ENCODE results near the gene WDR20.
"Not testable (repeated sequence)": the region's sequence is repeated elsewhere in the genome, so short reads cannot be mapped to it uniquely, and the experiment has no call there.

Gene WDR20

DNA sequence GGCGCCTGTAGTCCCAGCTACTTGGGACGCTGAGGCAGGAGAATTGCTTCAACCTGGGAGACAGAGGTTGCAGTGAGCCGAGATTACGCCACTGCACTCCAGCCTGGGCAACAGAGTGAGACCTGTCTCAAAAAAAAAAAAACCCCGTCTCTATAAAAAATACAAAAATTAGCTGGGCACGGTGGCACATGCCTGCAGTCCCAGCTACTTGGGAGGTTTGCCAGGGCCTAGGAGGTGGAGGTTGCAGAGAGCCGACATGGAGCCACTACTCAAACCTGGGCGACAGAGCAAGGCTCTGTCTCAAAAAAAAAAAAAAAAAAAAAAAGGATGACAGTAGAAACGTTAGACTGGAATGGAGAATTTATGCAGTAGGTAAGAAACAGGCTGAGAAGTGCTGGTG, 5.7 kb upstream of the WDR20 start:
- not testable (repeated sequence) for DNase-seq

DNA sequence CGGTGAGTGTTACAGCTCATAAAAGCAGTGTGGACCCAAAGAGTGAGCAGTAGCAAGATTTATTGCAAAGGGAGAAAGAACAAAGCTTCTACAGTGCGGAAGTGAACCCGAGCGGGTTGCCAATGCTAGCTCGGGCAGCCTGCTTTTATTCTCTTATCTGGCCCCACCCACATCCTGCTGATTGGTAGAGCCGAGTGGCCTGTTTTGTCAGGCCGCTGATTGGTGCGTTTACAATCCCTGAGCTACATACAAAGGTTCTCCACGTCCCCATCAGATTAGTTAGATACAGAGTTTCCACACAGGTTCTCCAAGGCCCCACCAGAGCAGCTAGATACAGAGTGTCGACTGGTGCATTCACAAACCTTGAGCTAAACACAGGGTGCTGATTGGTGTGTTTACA, 5.0 kb upstream of the WDR20 start:
- DNase-seq: not testable (repeated sequence)

DNA sequence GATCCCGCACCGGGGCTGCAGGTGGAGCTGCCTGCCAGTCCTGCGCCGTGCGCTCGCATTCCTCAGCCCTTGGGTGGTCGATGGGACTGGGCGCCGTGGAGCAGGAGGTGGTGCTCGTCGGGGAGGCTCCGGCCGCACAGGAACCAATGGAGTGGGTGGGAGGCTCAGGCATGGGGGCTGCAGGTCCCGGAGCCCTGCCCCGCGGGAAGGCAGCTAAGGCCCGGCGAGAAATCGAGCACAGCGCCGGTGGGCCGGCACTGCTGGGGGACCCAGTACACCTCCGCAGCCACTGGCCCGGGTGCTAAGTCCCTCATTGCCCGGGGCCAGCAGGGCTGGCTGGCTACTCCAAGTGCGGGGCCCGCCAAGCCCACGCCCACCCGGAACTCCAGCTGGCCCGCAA, 4.2 kb upstream of the WDR20 start:
- not testable (repeated sequence) for DNase-seq

DNA sequence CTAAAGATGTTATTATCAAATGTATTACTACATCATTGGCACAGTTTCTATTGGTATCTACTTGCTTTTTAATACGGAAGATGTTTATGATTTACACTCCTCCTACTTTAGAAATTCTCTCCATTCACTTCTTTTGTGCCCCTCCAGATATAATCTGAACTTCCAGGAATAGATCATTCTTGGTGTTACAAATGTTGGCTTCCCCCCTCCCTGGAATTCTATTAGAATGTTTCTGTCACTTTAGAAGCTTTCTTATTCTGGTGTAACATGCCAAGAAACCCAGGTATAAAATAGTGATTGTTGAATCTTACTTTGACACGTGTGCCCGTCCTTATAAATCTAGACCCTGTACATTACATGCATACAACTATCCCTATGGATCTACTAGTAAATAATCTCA, 1.2 kb upstream of the WDR20 start:
- DNase-seq: no peak

DNA sequence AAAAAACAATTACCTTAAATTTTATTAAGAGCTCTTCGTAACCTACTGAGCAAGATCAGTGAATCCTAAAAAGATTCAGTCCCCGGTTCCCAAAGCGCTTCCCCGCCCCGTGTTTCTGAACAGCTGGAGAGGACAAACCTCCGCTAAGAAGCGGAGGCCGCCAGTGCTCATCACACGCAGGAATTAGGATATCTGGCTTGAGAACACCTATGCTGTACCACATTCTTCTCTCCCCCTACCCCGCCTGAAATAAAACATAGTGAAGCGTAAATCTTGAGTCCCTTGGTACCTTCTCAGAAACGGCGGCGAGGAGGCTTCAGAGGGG, 774 bp upstream of the WDR20 start:
- DNase-seq: peak; percentile 31

DNA sequence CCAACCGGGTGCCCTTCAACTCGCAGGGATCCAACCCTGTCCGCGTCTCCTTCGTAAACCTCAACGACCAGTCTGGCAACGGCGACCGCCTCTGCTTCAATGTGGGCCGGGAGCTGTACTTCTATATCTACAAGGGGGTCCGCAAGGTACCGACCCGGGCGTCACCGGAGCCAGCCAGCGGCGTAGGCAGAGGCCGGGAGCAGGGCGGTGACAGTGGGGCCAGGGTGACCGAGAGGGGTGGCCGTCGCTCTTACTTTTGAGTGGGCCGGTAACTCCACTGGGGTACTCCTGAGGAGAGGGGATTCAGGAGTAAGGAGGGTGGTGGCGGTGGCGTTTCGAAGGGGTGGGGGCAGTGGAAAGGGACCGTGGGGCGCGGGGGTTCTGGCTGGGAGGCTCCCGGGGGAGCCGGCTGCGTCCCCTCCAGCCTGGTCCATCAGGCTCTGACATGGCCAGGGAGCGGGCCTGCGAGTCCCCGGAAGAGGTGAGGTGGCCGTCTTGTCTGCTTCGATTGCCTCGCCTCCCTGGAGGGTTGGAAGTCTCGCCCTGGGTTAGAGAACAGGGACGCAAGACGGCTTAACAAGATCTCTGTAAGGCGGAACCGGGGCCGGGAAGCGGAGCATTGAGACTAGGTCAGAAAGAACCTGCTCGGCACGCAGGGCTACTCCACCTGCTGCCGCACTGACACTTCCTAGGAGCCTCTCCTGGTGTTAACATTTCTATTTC, 491 bp downstream of the WDR20 start:
- DNase-seq: no peak

DNA sequence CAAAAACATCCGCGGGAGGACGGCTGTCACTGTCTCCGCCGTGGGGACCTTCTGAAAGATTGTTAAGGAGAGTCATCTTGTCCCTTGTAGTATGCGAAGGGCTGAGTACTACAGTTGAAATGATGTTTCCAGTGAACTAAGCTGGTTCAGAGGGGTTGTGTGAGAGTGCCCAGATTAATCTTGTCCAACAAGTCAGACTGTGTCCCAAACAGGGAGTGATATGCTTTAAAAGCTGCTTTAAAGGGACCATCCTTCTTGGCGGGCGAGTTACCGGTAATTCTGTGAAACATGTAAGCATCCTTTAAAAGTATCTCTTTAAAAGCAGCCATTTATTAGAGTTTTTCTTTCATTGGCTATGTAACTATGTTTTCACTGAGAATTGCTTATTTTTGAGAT, 1.1 kb downstream of the WDR20 start:
- no peak for DNase-seq

DNA sequence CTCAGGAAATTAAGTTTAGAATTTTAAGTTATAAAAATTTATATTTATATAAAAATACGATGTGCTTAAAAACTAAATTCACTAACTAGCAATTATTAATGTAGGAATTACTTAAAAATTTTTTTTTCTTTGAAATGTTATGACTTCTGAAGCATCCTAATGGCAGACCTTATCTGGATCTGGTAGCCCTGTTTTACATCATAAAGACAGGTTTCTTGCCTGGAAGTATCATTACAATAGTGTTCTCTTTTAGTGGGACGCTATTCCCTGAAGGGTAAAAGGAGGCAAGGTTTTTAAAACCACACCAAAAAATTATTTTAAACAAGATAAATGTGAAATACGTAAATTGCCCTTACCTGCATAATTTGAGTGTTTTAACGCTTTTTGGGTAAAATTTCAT, 2.1 kb downstream of the WDR20 start:
- DNase-seq: no peak

DNA sequence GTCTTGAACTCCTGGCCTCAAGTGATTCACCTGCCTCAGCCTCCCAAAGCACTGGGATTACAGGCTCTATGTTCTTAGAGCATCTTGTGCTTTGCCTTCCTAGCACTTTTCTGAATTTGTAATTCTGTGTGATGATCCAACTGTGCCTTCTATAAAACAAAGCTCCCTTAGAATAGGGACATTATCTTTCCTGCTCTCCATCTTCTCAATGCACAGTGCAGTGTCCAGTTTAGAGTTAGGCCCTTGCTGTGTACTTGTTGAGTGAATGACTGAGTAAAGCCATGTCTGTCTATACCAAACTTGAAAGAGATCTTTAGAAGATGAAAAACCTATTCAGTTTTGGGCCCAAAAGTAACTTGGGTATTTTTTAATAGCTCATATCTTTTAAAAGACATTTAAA, 5.2 kb downstream of the WDR20 start:
- no peak for DNase-seq

DNA sequence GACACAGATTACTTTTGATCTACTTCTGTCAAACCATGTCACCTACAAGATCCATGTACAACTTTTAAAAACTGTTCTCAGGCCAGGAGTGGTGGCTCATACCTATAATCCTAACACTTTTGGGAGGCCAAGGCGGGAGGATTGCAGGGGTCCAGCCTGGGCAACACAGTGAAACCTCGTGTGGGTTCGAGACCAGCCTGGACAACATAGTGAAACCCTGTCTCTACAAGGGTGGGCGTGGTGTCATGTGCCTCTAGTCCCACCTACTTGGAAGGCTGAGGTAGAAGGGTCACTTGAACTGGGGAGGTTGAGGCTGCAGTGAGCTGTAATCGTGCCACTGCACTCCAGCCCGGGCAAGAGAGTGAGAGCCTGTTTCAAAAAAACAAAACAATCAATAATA, 5.7 kb downstream of the WDR20 start:
- no peak for DNase-seq

DNA sequence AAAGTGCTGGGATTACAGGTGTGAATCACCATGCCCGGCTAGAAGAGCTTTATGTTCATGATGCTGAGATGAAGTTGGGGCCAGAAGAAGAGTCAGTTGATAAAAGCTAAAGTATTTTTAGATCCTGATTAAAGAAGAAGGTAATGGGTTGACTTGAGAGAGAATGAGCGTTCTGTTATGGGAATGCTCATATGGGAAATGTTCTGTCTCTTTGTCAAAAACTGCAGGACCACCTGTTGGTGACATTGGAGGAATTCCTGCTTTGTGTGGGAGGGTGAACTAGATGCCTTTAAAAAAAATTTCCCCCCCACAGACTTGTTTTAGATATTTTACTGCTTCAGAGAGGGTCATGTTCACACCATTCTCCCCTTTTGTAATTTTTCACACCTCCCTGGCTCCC, 6.7 kb downstream of the WDR20 start:
- no peak for DNase-seq

DNA sequence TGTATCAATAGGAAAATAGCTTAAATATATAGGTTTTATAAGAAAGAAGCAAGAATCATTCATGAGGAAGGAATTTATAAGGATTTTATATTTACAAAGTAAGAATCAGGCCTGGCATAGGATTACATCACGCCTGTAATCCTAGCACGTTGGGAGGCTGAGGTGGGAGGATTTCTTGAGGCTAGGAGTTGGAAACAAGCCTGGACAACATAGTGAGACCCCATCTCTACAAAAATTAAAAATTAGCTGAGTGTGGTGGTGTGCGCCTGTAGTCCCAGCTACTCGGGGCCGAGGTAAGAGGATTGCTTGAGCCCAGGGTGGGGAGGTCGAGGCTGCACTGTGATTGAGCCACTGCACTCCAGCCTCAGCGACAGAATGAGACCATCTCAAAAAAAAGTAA, 10.4 kb downstream of the WDR20 start:
- no peak for DNase-seq

DNA sequence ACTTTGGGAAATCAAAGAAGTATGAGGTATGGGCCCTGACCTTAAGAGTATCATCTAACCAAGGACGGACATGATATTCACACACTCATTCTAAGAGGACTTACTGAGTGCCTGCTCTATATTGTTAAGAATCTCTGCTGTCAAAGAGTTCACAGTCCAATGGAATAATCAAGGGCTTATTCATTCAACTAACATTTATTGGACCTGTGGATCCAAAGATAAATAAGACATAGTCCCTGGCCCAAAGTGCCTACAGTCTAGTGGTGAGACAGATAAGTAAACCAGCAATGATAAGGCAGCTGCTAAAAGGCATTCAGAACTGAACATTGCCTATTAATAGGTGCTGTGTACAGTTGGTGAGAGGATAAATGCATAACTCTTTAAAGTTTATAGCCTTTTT, 11.0 kb downstream of the WDR20 start:
- DNase-seq: no peak

DNA sequence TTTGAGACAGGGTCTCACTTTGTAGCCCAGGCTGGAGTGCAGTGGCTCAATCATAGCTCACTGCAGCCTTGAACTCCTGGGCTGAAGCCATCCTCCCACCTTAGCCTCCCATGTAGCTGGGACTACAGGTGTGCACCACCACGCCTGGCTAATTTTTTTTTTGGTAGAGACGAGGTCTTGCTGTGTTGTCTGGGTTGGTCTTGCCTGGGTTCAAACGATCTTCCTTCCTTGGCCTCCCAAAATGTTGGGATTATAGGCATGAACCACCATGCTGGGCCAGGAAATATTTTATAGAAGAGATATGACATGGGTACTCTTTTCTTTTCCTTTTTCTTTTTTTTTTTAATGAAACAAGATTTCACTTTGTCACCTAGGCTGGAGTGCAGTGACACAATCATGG, 11.7 kb downstream of the WDR20 start:
- not testable (repeated sequence) for DNase-seq

DNA sequence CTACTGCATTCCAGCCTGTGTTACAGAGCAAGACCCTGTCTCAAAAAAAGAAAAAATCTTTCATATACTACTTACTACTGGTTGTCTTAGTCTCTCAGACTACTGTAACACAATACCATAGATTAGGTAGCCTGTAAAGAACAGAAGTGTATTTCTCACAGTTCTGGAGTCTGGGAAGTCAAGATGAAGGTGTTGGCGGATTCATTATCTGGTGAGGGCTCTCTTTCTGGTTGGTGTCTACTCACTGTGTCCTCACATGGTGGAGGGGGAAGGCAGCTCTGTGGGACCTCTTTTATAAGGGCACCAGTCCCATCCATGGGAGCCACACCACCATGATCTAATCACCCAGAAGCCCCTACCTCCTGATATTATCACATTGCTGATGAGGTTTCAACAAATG, 14.4 kb downstream of the WDR20 start:
- no peak for DNase-seq

DNA sequence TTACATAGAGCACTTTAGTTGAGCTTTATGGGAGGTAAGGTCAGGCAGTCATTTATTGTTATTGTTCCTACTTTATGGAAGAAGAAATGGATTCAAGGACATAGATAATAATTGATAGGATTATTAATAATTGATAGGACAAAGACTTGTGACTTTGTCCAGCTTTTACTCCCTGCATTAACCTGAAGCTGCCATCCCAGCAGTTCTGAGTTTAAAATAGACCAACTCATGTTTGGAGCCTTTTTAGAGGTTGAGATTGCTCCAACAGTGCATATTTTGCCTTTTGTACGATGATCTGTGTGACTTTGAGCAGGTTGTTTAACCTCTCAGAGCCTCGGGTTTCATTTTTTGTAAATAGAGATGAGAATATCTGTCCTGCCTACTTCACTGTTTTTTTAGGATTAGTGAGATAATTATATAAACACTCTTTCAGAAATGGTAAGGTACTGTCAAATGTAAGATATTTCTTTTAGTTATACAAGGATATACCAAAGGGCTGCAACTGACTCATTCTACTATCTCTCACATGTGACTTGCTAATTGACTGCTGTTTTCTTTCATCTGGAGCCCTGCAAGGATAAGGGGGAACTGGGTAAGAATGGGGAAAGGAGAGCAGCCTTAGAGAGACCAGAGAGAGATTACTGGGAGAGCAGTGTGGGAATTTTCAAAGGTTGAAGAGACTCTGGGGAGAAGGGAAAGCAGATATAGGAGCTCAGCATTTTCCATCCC, 15.3 kb downstream of the WDR20 start:
- DNase-seq: no peak

DNA sequence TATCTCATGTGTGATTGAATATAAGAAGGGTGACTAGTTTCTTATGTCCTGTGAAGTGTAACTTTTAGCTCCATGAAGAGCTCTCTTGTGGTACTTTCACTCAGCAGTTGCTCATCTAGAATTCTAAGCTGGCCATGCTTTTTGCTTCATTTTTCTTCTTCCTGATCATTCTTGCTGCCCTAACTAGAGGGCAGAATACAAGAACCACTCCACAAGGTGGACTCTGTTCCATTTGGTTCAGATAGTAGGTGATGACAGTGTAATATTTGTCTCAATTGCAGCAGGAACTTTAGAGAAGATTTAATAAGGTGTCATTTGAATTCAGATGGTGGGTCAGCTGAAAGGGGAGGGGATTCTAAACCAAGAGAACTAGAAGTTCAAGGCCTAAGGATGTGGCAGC, 17.6 kb downstream of the WDR20 start:
- no peak for DNase-seq

DNA sequence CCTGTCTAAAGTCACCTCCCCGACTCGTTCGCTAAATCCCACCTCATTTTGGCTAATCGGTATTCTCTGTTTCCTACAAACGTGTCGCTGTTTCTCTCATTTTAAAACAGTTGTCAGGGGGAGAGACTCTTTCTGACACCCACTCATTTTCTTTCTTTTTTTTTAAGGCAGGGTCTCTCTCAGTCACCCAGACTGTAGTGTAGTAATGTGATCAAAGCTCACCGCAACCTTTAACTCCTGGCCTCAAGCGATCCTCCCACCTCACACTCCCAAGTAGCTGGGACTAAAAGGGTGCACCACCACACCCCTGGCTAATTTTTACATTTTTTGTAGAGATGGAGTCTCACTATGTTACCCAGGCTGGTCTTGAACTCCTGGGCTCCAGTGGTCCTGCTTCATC, 19.1 kb downstream of the WDR20 start:
- DNase-seq: no peak

DNA sequence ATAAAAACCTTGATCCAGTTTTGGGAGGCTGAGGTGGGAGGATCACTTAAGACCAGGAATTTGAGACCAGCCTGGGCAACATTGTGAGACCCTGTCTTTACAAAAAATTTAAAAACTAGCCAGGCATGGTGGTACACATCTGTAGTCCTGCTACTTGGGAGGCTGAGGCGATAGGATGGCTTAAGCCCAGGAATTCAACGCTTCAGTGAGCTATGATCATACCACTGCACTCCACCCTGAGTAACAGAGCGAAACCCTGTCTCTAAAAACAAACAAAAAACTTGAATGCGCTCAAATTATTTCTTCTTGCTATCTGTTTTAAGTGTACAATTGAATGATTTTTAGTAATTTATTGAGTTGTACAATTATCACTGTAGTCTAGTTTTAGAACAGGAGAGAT, 20.1 kb downstream of the WDR20 start:
- DNase-seq: no peak

DNA sequence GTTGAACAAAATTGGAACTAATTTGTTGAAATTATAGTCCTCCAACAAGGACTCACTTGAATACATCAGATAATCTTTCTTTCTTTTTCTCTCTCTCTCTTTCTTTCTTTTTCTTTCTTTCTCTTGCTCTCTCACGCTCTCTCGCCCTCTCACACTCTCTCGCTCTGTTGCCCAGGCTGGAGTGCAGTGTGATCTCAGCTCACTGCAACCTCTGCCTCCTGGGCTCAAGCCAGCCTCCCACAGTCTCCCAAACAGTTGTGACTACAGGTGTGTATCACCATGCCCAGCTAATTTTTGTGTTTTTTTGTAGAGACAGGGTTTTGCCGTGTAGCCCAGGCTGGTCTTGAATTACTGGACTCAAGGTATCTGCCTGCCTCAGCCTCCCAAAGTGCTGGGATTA, 22.8 kb downstream of the WDR20 start:
- no peak for DNase-seq

DNA sequence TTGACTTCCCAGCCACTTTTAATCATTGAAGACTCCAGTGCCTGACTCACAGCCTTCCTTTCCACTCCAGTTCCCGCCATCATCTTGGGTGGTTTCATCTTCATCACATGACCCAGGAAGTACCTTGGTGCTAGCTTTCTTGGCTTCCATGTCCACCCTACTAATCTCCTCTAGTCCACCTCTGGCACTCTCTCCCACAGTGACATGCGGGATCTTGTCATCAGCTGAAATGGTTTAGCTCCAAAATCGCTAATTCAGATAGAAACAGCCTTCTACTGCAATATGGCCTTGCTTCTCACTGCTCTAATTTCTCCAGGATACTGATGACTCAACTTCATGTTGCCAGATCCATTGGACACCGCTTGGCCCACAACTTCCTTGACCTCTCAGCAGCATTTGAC, 24.5 kb downstream of the WDR20 start:
- no peak for DNase-seq

DNA sequence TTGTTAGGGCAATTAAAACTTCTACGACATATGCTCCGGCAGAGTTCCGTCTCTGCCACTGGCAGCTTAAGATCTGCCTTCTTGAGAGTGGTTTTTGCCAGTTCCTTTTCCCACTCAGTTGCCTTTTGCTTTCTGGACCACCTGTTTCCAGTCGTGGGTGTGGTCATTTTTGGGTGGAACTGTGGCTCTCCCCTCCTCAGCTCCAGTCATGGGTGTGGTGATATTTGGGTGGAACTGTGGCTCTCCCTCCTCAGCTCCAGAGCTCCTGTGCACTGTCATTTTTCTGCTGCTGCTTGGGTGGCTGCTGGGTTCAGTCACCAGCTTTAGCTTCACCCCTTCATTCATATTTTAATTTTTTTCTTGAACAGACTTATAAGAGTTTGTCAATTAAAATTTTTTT, 25.3 kb downstream of the WDR20 start:
- no peak for DNase-seq

DNA sequence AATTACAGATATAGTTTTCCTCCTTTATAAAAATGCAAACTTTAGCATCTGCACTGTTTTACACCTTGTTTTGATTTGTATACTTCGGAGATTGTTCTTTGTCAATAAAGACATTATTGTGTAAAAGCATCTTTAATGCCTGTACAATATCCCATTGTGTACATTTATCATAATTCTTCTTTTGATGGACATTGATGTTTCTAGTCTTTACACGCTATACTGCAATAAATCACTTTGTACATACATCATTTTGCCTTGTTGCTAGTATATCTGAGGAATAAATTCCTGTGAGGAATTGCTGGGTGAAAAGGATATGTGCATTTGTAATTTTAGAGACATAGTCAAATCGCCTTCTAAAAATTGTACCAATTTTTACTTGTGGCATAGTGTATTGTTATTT, 30.4 kb downstream of the WDR20 start:
- DNase-seq: no peak

DNA sequence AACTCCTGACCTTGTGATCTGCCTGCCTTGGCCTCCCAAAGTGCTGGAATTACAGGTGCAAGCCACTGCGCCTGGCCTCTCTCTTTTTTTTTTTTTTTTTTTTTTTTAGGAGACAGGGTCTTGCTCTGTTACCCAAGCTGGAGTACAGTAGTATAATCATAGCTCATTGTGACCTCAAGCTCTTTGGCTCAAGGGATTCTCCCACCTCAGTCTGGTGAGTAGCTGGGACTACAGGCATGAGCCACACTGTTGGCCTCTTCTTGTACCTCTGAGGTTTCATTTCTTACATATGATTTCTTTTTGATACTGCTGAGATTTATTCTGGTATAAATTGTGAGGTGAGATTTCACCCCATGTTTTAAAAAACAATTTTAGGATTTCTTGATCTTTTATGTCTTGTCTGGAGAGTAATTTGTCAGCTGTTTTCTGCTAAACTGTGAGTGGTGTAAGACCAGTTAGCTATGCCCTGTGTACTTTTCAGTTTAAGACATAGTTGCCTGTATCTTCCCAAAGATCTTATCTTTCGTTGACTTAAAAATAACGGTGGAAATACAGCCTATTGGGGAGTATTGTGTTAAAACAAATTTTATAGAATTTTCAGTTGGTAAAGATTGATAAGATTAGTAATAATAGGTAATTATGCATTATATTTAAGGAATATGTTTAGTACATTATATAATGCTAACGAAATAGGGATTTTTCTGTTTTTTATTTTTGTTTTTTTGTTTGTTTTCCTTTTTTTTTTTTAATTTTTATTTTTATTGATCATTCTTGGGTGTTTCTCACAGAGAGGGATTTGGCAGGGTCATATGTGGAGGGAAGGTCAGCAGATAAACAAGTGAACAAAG, 31.7 kb downstream of the WDR20 start:
- no peak for DNase-seq
